GM10248 (cell line): Measurements from ENCODE around the gene AOPEP.

Experiments used
- CTCF ChIA-PET: fragments of 300-600 bp; sonication (Branson Sonifier 250); formaldehyde crosslinking; extraction: SDS; loops from one replicate; lab custom pipeline; 2021; ENCODE audit warnings: antibody characterized with exemption; lab: Yijun Ruan, JAX
- POLR2A ChIA-PET: fragments of 350-650 bp; sonication (Branson Sonifier 250); formaldehyde crosslinking; extraction: SDS; loops from one replicate; lab custom pipeline; 2020; ENCODE audit warnings: antibody characterized with exemption; lab: Yijun Ruan, JAX
- DNase-seq: peaks from one replicate; pipeline ENCODE4 v3.0.0; 2012; ENCODE audit errors: extremely low spot score
- CTCF ChIP-seq: IDR thresholded peaks from 2 replicates; pipeline ENCODE4 v1.5.1; 2012; ENCODE audit warnings: mild to moderate bottlenecking, low read depth; ENCODE audit errors: extremely low read depth, missing control alignments, control extremely low read depth

Gene AOPEP

DNA sequence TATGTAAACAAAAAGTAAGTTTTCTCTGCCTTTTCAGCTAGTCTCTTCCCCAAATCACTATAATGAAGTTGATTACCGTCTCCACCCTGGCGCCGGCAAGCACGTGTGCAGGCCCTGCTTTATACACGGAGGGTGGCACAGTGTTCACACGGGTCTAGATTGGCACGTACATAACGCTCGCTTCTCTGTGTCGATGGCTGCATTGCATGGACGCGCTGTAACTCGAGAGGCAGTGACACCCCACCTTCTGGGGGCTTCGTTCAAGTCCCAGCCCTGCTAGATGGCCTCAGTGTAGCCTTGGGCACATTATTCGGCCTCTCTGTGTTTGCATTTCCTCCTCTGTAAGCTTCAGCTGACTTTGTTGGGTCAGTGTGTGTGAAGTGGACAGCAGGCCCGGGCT, 367.1 kb downstream of the AOPEP start:
- TF ChIP-seq CTCF: no peak
- ChIA-PET CTCF (interaction anchor here (1.2 to 1.9 kb wide), 3 partner anchors 25 to 174 kb away, joined by 3 to 6 read pairs (median 5); no protein-coding TSS in a partner anchor), POLR2A (no interaction called here)
- DNase-seq: no peak

GRCh38 chr9:95094002-95094401, 367.5 kb downstream of the AOPEP start:
- no peak for DNase-seq
- TF ChIP-seq CTCF: no peak
- ChIA-PET POLR2A (no interaction called here), CTCF (interaction anchor here (2.2 kb wide), 1 partner anchor 37 kb away, joined by 8 read pairs; no protein-coding TSS in a partner anchor)

DNA sequence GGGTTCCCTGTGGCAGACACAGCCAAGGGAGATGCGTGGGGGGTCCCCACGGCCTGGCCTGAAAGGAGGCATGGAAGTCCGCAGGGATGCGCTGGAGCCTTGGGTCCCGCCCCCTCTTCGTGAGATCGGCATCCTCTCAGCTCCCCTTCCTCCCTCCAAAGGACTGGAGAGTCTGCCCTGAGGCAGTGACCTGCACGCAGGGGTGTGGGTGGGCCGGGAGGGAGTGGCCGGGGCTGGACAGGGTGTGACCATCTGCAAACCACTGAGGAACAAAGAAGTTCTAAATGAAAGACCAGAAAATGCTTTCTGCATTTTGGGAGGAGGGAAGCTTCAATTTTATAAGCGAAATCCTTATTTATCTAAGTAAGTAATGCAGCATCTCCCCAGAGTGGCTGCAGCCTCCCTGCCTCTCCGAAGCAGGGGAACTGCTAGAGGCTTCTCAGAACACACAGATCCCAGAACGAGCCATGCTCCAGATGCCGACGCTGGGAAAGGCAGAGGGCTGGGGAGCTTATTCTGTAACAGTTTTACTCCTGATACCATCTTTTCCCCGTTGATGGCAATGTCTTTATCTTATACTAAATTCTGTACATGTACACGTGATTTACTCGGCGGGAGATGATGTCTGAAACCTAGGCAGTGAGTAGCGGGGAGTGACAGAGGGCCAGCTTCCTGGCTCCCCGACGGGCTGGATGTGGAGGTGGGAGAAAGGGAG, 369.3 kb downstream of the AOPEP start:
- no peak for TF ChIP-seq CTCF
- CTCF ChIA-PET: interaction anchor here (2.2 kb wide), 1 partner anchor 36 kb away, joined by 8 read pairs; no protein-coding TSS in a partner anchor
- DNase-seq: no peak
- POLR2A ChIA-PET: no interaction called here

GRCh38 chr9:95096381-95096780, 369.9 kb downstream of the AOPEP start:
- ChIA-PET CTCF (no interaction called here), POLR2A (no interaction called here)
- no peak for TF ChIP-seq CTCF
- DNase-seq: no peak

GRCh38 chr9:95096807-95097206, 370.3 kb downstream of the AOPEP start:
- ChIA-PET POLR2A (no interaction called here), CTCF (no interaction called here)
- no peak for TF ChIP-seq CTCF
- no peak for DNase-seq

GRCh38 chr9:95097279-95097678, 370.8 kb downstream of the AOPEP start:
- TF ChIP-seq CTCF: no peak
- POLR2A ChIA-PET: no interaction called here
- CTCF ChIA-PET: interaction anchor here (0.6 to 1.0 kb wide), 3 partner anchors 8 to 184 kb away, joined by 3 read pairs; no protein-coding TSS in a partner anchor
- no peak for DNase-seq
